Activated CD8-positive, alpha-beta memory T cell treated with anti-CD3 and anti-CD28 coated beads for 1 hour (primary cell): Measurements from ENCODE around the gene PEA15.

Experiments used
- DNase-seq, 2 donors: peaks; one replicate each; pipeline ENCODE4 v3.0.0-alpha.2; 2020; ENCODE audit warnings: low read depth in 1 of 2; ENCODE audit errors: extremely low read depth in 1 of 2

Gene PEA15, protein sequence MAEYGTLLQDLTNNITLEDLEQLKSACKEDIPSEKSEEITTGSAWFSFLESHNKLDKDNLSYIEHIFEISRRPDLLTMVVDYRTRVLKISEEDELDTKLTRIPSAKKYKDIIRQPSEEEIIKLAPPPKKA

GRCh38 chr1:160205242-160206035 is at the start of gene PEA15:
TSS of gene PEA15 (plus strand) at chr1:160205384. CDS start at chr1:160211545, 6,161 bp downstream.
- DNase-seq: peak; percentile 11 to 53

- DNase-seq: no peak
Observed at GRCh38 chr1:160156361-160156760, 48.8 kb upstream of the PEA15 start.

GRCh38 chr1:160157174-160157573 is 48.0 kb upstream of the PEA15 start:
- DNase-seq: no peak

GRCh38 chr1:160158031-160158430 is 47.2 kb upstream of the PEA15 start:
- DNase-seq: no peak

- DNase-seq: no peak
Observed at GRCh38 chr1:160158534-160158933, 46.6 kb upstream of the PEA15 start.

- DNase-seq: no peak
Observed at GRCh38 chr1:160159846-160160245, 45.3 kb upstream of the PEA15 start.

DNA sequence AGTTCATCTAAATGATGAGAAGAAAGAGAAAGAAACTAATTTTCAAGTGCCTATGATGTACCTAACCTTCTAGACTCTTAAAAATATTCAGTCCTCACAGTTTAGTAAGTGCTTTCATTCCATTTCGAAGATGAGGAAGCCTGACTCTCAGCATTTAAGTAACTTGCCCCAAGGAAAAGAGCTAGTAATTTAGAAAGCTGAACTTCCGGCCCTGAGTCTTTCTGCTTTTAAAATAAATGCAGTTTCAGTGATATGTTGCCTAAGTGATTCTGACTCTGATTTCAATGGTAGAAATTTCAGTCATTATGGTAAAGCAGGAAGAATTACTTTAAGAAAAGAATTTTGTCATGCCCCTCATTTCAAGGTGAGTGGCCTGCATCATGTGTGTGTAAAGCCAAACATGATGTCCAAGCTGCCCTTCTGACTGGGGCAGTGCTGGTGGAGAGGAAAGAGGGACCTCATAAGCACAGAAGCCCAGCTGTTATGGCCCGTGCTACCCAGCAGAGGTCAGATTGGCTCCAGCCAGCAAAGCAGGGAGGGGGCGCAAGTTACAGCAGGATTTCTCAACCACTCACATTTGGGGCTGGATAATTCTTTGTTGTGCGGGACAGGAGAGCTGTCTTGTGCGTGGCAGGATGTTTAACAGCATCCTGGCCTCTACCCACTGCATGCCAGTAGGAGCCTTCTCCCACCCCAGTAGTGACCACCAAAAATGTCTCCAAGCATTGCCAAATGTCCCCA is 43.0 kb upstream of the PEA15 start:
- DNase-seq: no peak

- no peak for DNase-seq
Observed at GRCh38 chr1:160162931-160163330, 42.3 kb upstream of the PEA15 start.

- DNase-seq: no peak
Observed at GRCh38 chr1:160163615-160164014, 41.6 kb upstream of the PEA15 start.

GRCh38 chr1:160164121-160164520 is 41.1 kb upstream of the PEA15 start:
- no peak for DNase-seq

DNA sequence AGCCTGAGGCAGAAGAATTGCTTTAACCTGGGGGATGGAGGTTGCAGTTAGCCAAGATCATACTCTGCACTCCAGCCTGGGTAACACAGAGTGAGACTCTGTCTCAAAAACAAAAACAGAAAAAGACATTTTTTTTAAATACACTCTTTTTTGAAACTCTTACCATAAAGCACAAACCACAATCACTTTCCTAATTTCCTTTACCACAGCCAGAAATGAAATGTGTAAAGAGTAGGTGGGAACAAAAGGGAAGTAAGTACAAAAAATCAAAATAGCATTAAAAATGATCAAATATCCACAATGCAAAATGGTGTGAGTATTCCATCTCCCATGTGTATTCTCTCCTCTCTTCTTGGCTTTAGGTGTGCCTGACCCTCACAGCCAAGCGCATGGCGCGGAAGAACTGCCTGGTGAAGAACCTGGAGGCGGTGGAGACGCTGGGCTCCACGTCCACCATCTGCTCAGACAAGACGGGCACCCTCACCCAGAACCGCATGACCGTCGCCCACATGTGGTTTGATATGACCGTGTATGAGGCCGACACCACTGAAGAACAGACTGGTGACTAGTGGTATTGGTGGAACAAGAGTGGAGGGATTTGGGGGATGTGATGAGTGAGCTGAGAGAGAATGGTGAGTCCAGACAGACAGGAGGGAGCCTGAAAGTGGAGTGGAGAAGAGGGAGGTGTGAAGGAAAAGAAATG is 38.9 kb upstream of the PEA15 start:
- no peak for DNase-seq

GRCh38 chr1:160167056-160167455 is 38.1 kb upstream of the PEA15 start:
- no peak for DNase-seq

- DNase-seq: no peak
Observed at GRCh38 chr1:160167580-160167979, 37.6 kb upstream of the PEA15 start.

DNA sequence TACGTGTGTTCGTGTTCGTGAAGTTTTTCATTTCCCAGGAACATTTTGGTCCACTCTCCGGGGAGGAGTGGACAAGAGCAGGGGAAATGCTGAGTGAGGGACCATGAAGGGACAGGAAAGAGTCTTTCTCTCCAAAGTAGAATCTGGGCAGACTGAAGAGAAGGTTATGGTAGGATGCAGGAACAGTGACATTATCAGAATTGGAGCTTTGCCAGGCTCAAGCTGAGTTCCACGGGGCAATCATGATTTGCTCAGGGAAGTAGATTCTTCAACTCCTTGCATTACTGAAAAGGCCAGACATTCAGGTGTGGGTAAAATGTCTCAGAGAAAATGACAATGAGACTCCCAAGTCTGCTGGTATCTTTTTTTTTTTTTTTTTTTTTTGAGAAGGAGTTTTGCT is 37.2 kb upstream of the PEA15 start:
- DNase-seq: no peak

DNA sequence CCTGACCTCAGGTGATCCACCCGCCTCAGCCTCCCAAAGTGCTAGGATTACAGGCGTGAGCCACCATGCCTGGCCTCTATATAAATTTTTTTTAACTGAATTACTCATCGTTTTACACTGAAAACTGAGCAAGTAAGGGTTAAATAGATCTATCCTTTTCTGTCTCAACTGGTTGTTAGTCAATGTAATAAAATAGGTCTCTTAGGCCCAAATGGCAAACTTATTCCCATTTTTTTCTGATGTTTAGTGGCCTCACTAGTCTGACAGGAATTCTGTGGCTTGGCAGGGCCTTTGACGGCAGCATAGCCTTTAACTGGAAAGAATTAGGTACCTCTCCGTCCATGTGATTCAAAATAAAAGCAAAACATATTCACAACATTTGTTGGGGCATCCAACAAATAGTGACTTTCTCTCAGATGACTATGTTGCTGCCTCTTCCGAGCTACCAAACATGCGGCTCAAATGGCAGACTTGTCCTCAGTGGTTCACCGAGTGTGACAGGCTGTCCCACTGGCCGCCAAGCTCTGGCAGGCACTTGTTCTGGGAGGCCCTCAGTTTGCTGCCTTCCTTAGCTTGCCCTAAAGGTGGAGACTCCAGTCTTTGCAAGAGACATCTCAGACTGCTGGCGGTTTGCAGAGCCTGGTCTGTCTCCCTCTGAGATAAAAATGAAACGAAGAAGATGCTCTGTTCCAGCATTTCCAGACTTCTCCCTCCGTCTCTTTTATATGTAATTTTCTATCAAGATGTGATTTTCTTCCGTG is 36.4 kb upstream of the PEA15 start:
- no peak for DNase-seq

DNA sequence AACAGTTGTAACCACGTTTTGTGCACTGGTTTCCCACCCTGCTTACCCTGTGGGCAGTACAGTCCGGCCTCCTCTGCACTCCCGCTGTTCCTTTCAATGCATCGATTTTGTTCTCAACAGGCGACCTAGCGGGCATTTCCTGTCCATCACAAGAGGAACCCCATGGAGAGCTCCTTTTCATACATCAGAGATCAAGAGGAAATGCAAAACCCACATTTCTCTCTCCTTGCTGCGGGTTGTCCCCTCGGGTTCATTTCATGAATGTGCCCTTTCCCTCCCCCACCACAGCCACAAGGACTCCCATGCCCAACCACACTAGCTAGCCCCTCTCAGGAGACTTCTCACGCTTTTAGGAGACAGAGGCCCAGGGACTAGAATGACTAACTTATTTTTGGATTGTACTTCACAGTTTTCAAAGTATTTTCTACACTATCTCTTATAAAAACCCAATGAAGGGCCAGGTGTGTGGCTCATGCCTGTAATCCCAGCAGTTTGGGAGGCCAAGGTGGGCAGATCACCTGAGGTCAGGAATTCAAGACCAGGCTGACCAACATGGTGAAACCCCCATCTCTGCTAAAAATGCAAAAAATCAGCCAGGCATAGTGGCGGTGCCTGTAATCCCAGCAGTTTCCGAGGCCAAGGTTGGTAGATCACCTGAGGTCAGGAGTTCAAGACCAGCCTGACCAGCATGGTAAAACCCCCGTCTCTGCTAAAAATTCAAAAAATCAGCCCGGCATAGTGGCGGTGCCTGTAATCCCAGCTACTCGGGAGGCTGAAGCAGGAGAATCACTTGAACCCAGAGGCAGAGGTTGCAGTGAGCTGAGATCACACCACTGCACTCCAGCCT is 35.4 kb upstream of the PEA15 start:
- DNase-seq: no peak

- DNase-seq: no peak
Observed at GRCh38 chr1:160171354-160171753, 33.8 kb upstream of the PEA15 start.

DNA sequence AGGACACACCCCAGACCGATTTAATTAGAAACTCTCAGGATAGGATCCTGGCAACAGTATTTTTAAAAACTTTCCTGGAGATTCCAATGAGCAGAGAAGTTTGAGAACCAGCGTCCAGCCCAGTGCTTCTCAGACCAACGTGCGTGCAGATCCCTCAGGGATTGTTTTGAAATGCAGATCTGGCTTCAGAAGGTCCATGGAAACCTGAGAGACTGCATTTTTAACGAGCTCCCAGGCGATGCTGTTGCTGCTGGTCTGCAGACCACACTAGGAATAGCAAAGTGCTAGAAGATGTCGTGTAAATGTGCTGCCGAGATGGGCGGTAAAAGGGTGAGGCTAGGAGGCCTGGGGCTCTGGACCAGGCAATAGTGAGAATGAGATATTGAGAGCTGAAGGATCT is 33.2 kb upstream of the PEA15 start:
- no peak for DNase-seq

GRCh38 chr1:160177231-160177630 is 28.0 kb upstream of the PEA15 start:
- no peak for DNase-seq

DNA sequence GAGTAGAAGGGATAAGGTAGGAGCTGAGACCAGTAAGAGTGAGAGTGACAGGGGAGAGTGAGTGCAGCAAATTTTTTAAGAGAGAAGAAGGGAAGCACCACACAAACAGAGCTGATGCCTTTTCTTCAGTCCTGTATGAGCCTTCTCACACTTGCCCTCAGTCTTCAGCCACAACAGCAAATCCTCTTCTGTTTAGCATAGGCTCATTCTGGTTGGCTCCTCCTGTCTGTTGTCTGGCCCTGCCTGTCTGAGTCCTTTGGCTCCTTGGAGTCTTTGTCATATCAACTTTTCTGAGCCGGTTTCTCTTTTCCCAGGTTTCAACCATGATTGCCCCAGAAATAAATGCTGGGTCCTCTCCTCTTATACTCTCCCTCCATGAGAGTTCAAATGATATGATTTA is 27.5 kb upstream of the PEA15 start:
- DNase-seq: no peak
